GM12878 (cell line): Measurements from ENCODE around the gene MND1. TPM values are rescaled to one million over a fixed set of nuclear protein-coding genes. Genes with fewer than 3 reads are reported as not detected.

Source experiments
- ATAC-seq: fragments of 200-7000 bp; cut with Tn5 transposase; 3 replicates; pipeline ENCODE4 v1.9.1; 2020; ENCODE audit warnings: mild to moderate bottlenecking, moderate library complexity
- BruUV-seq: library from RNA; stranded (reverse); fragments of 400-500 nt; replicated peaks from 2 replicates; lab custom pipeline; 2021; lab: Mats Ljungman, UMichigan
- CTCF ChIA-PET: fragments of 300-600 bp; sonication (Branson Sonifier 250); formaldehyde crosslinking; extraction: SDS; loops from one replicate; lab custom pipeline; 2021; ENCODE audit warnings: inconsistent platforms; lab: Yijun Ruan, JAX
- POLR2A ChIA-PET: fragments of 350-600 bp; formaldehyde crosslinking; extraction: SDS; loops from one replicate; lab custom pipeline; 2021; ENCODE audit warnings: inconsistent platforms; lab: Charles Lee
- RAD21 ChIA-PET: fragments of 300-600 bp; sonication (Branson Sonifier 250); formaldehyde crosslinking; loops from one replicate; lab custom pipeline; 2023; ENCODE audit warnings: antibody characterized with exemption; ENCODE audit not compliant: unreplicated experiment; lab: Charles Lee
- SMC1A ChIA-PET: fragments of 300-600 bp; sonication (Branson Sonifier 250); formaldehyde crosslinking; loops from one replicate; lab custom pipeline; 2023; ENCODE audit not compliant: unreplicated experiment, uncharacterized antibody; lab: Charles Lee
- DNase-seq: peaks from one replicate; pipeline ENCODE4 v3.0.0-alpha.2; 2011; ENCODE audit warnings: low read depth, low spot score
- FAIRE-seq: peaks from 3 replicates; lab custom pipeline; 2011; peaks lifted over from hg19 to GRCh38; lab: Jason Lieb, UNC
- H2AFZ ChIP-seq: 2 replicates; pipeline ENCODE4 v1.6.0; 2011; ENCODE audit warnings: low read depth, low read length, control low read depth; ENCODE audit not compliant: control insufficient read depth
- H3K27ac ChIP-seq: 2 replicates; pipeline ENCODE4 v1.5.1; 2011; ENCODE audit warnings: control low read depth; ENCODE audit not compliant: control insufficient read depth, insufficient read depth
- H3K27me3 ChIP-seq, 2 experiments: replicated peaks in 1 of 2; 2 replicates each; pipeline versions ENCODE4 v1.6.0 to v1.6.1; 2011; ENCODE audit warnings: low read length in 1 of 2; ENCODE audit not compliant: control insufficient read depth in 2 of 2, insufficient read depth in 2 of 2
- H3K36me3 ChIP-seq, 2 experiments: 2 replicates each; pipeline ENCODE4 v1.5.1; 2011; ENCODE audit warnings: low read length in 1 of 2; ENCODE audit not compliant: control insufficient read depth in 2 of 2, insufficient read depth in 2 of 2
- H3K4me1 ChIP-seq: 2 replicates; pipeline ENCODE4 v1.6.1; 2011; ENCODE audit warnings: mild to moderate bottlenecking, low read length, moderate library complexity, mixed read lengths; ENCODE audit not compliant: control insufficient read depth, insufficient read depth
- H3K4me2 ChIP-seq: 2 replicates; pipeline ENCODE4 v1.6.0; 2011; ENCODE audit warnings: control low read depth; ENCODE audit not compliant: control insufficient read depth, insufficient read depth
- H3K4me3 ChIP-seq: fragments of 200-600 bp; sonication (generic); 2 replicates; pipeline ENCODE4 v1.5.1; 2016
- H3K79me2 ChIP-seq: 2 replicates; pipeline ENCODE4 v1.6.0; 2011; ENCODE audit warnings: low read length; ENCODE audit not compliant: control insufficient read depth, insufficient read depth
- H3K9ac ChIP-seq: 2 replicates; pipeline ENCODE4 v1.8.0; 2011; ENCODE audit warnings: low read length, control low read depth, mixed read lengths; ENCODE audit not compliant: control insufficient read depth, insufficient read depth
- H3K9me3 ChIP-seq: replicated peaks from 3 replicates; pipeline ENCODE4 v1.5.1; 2011; ENCODE audit warnings: mild to moderate bottlenecking, low read length; ENCODE audit not compliant: control insufficient read depth, insufficient read depth
- H4K20me1 ChIP-seq: 2 replicates; pipeline ENCODE4 v1.6.0; 2011; ENCODE audit not compliant: control insufficient read depth, insufficient read depth
- CEBPB ChIP-seq, 2 experiments: fragments of 150-350 bp in 1 of 2; IDR thresholded peaks; 2 replicates each; pipeline ENCODE4 v1.6.1; 2012 to 2014; ENCODE audit warnings: low read depth in 2 of 2, low read length in 2 of 2, borderline replicate concordance in 1 of 2, inconsistent platforms in 1 of 2
- CHD2 ChIP-seq: IDR thresholded peaks from 2 replicates; pipeline ENCODE4 v1.6.1; 2011; ENCODE audit warnings: low read depth, low read length, improper control_type of control experiment, borderline replicate concordance
- CREB1 ChIP-seq: IDR thresholded peaks from 2 replicates; pipeline ENCODE4 v1.6.1; 2012; ENCODE audit warnings: low read depth, mild to moderate bottlenecking, inconsistent platforms
- CREM ChIP-seq: IDR thresholded peaks from 2 replicates; pipeline ENCODE4 v1.6.1; 2014; ENCODE audit warnings: antibody characterized with exemption, low read depth
- FOXK2 ChIP-seq: fragments of 450-650 bp; IDR thresholded peaks from 2 replicates; pipeline ENCODE4 v1.6.1; 2017; ENCODE audit warnings: mild to moderate bottlenecking, moderate library complexity
- GATAD2B ChIP-seq: fragments of 450-650 bp; conservative IDR thresholded peaks from 2 replicates; pipeline ENCODE4 v1.6.1; 2017; ENCODE audit warnings: low read depth, mild to moderate bottlenecking, moderate library complexity
- HDAC2 ChIP-seq: fragments of 200-600 bp; sonication (generic); IDR thresholded peaks from 2 replicates; pipeline ENCODE4 v1.6.1; 2017
- MEF2A ChIP-seq: IDR thresholded peaks from 2 replicates; pipeline ENCODE4 v1.6.1; 2011; ENCODE audit warnings: low read depth, mild to moderate bottlenecking, low read length, moderate library complexity; ENCODE audit not compliant: insufficient read depth
- MTA2 ChIP-seq: fragments of 450-650 bp; IDR thresholded peaks from 2 replicates; pipeline ENCODE4 v1.6.1; 2016; ENCODE audit warnings: low read depth, mild to moderate bottlenecking, moderate library complexity
- NR2C1 ChIP-seq: fragments of 450-650 bp; IDR thresholded peaks from 2 replicates; pipeline ENCODE4 v1.6.1; 2017; ENCODE audit warnings: antibody characterized with exemption, mild to moderate bottlenecking, moderate library complexity
- NR2F1 ChIP-seq: fragments of 450-650 bp; conservative IDR thresholded peaks from 2 replicates; pipeline ENCODE4 v1.6.1; 2017; ENCODE audit warnings: mild to moderate bottlenecking
- PAX5 ChIP-seq: IDR thresholded peaks from 2 replicates; pipeline ENCODE4 v1.6.1; 2011; ENCODE audit warnings: low read depth, low read length, borderline replicate concordance
- PAX8 ChIP-seq: fragments of 450-650 bp; IDR thresholded peaks from 2 replicates; pipeline ENCODE4 v1.6.1; 2017; ENCODE audit warnings: mild to moderate bottlenecking, moderate library complexity
- STAT1 ChIP-seq: fragments of 450-650 bp; conservative IDR thresholded peaks from 2 replicates; pipeline ENCODE4 v1.6.1; 2014; ENCODE audit warnings: antibody characterized with exemption, mild to moderate bottlenecking
- TCF7 ChIP-seq: IDR thresholded peaks from 2 replicates; pipeline ENCODE4 v1.6.1; 2014; ENCODE audit warnings: antibody characterized with exemption, borderline replicate concordance
- ZNF24 ChIP-seq: fragments of 450-650 bp; IDR thresholded peaks from 2 replicates; pipeline ENCODE4 v1.6.1; 2017; ENCODE audit warnings: antibody characterized with exemption, mild to moderate bottlenecking
- ZZZ3 ChIP-seq: IDR thresholded peaks from 2 replicates; pipeline ENCODE4 v1.6.1; 2011; ENCODE audit warnings: low read depth; ENCODE audit not compliant: control insufficient read depth, insufficient read length
- WGBS: methylation state at CpG from one replicate; pipeline ENCODE4 v1.1.6; 2016; ENCODE audit warnings: low lambda C conversion rate; ENCODE audit not compliant: insufficient replicate concordance, insufficient coverage; ENCODE audit errors: missing lambda C conversion rate; 5-methylcytosine and 5-hydroxymethylcytosine counted together
- in situ Hi-C: fragments of 300-500 bp; cut with MboI; formaldehyde crosslinking; loops from 9 replicates; pipeline ENCODE4 v1.14.3; 2018; ENCODE audit warnings: mixed read lengths
- intact Hi-C: fragments of 100-400 bp; cut with micrococcal nuclease; formaldehyde crosslinking; loops from one replicate; pipeline ENCODE4 v1.14.2; 2022; ENCODE audit not compliant: unreplicated experiment
- polyA plus RNA-seq, 11 experiments: library from polyadenylated mRNA; depleted of rRNA in 4 of 11; unstranded in 6 of 11; stranded (reverse) in 5 of 11; fragments of >200 nt; fragmentation: Nextera tagmentation in 4 of 11; fragmentation: Illumina TruSeq in 1 of 11; extraction: Ambion mirVana in 4 of 11; extraction: Trizol in 1 of 11; gene quantifications; 1 replicate in 1 of 11; 2 replicates in 10 of 11; pipeline versions ENCODE4 v1.2.1 to v1.2.3, GENCODE V29; 2011 to 2016; ENCODE audit warnings: inconsistent platforms in 2 of 11, missing spikeins in 2 of 11, low read depth in 1 of 11
- total RNA-seq, 4 experiments: library from RNA; depleted of rRNA in 3 of 4; stranded (reverse); fragments of >200 nt in 3 of 4; fragmentation: Illumina TruSeq in 1 of 4; extraction: Trizol in 1 of 4; gene quantifications; 2 replicates each; pipeline versions ENCODE4 v1.2.1 to v1.2.3, GENCODE V29; 2013 to 2021
- TF ChIP-seq, protein P1 (sequence below): fragments of 450-650 bp; IDR thresholded peaks from 2 replicates; pipeline ENCODE4 v1.6.1; 2018; ENCODE audit warnings: mild to moderate bottlenecking, low read depth, moderate library complexity; ENCODE audit not compliant: partially characterized antibody
- TF ChIP-seq, protein P2 (sequence below): fragments of 450-650 bp; IDR thresholded peaks from 2 replicates; pipeline ENCODE4 v1.6.1; 2017; ENCODE audit warnings: low read depth, mild to moderate bottlenecking, moderate library complexity
- TF ChIP-seq, protein P3 (sequence below): fragments of 450-650 bp; IDR thresholded peaks from 2 replicates; pipeline ENCODE4 v1.6.1; 2017; ENCODE audit warnings: mild to moderate bottlenecking

The MND1 gene
- total and polyA plus RNA-seq, 10 of the 15 experiments (the other 5 are each of a cell fraction or from before 2014, with no cell fraction given): 17.7 to 58.1 (median 47.3) TPM

DNA sequence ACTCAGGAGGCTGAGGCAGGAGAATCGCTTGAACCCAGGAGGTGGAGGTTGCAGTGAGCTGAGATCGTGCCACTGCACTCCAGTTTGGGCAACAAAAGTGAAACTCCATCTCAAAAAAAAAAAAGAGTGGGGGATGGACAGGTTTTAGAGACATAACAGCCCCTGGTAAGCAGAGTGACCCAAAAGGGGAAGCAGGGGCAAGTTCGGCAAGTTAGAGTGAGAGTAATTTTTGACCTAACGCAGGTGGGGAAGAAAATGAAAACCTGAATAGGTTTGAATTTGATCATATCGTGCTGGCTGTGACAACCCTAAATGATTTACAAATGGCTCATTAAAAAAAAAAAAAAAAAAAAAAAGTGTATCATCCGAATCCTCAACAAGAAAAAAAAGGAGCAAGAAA, 96.0 kb downstream of the MND1 start:
- no TSS peak for BruUV-seq
- H3K27ac ChIP-seq: peak overlapping the region; percentile 80
- H2AFZ ChIP-seq: no peak overlapping the region; the same call in 1 of the 2 replicates
- ChIA-PET SMC1A (interaction anchor here (2.3 kb wide), 1 partner anchor 95 kb away, joined by 10 read pairs; no protein-coding TSS in a partner anchor), POLR2A (interaction anchor here (1.6 kb wide), 1 partner anchor 28 kb away, joined by 14 read pairs; no protein-coding TSS in a partner anchor), CTCF (interaction anchor here (2.4 kb wide), 1 partner anchor 26 kb away, joined by 18 read pairs; the partner anchor contains the start of gene TMEM131L), RAD21 (interaction anchor here (0.7 to 4.5 kb wide), 3 partner anchors 27 to 174 kb away, joined by 3 to 65 read pairs (median 5); partner anchors contain the start of gene TMEM131L)
- no peaks in the 10 kb centered on the region for H3K27me3 ChIP-seq
- DNase-seq (peak; percentile 44), FAIRE-seq (no peak), ATAC-seq (peak; percentile 63)
- WGBS: 0% methylated on average over 5 of the region's 6 CpGs
- H3K4me1 ChIP-seq: peaks cover 28% of the 10 kb centered on the region
- H3K9ac ChIP-seq: peak overlapping the region; percentile 38; the same call in 1 of the 2 replicates
- H3K36me3 ChIP-seq: no peaks in the 10 kb centered on the region
- no peaks in the 10 kb centered on the region for H3K9me3 ChIP-seq
- in situ Hi-C loops: no loop called here
- no peaks in the 10 kb centered on the region for H4K20me1 ChIP-seq
- peaks cover 1% of the 10 kb centered on the region; the same call in 1 of the 2 replicates for H3K79me2 ChIP-seq
- peak overlapping the region; percentile 49; the same call in 1 of the 2 replicates for H3K4me3 ChIP-seq
- intact Hi-C loops: loop anchor here (1.0 kb wide), 1 partner anchor 27 kb away; no protein-coding TSS in a partner anchor
- peak overlapping the region; percentile 82 for H3K4me2 ChIP-seq
- TF ChIP-seq STAT1 (no peak), CEBPB (IDR thresholded peaks at IDR 0.05; ENCODE audit: borderline replicate concordance in 1 of 2, low read depth in 2 of 2, low read length in 2 of 2) (no peak), CREB1 (no peak), FOXK2 (no peak), TCF7 (no peak), MEF2A (no peak), MTA2 (0 out of 2 replicates have a peak, but pooled peaks have one; percentile 8), CREM (0 out of 2 replicates have a peak, but pooled peaks have one; percentile 27), PAX5 (no peak), NR2F1 (0 out of 2 replicates have a peak, but pooled peaks have one; percentile 15), HDAC2 (no peak), CHD2 (no peak), ZZZ3 (no peak), ZNF24 (no peak), NR2C1 (no peak), PAX8 (no peak), GATAD2B (no peak)
- TF ChIP-seq, protein P1, sequence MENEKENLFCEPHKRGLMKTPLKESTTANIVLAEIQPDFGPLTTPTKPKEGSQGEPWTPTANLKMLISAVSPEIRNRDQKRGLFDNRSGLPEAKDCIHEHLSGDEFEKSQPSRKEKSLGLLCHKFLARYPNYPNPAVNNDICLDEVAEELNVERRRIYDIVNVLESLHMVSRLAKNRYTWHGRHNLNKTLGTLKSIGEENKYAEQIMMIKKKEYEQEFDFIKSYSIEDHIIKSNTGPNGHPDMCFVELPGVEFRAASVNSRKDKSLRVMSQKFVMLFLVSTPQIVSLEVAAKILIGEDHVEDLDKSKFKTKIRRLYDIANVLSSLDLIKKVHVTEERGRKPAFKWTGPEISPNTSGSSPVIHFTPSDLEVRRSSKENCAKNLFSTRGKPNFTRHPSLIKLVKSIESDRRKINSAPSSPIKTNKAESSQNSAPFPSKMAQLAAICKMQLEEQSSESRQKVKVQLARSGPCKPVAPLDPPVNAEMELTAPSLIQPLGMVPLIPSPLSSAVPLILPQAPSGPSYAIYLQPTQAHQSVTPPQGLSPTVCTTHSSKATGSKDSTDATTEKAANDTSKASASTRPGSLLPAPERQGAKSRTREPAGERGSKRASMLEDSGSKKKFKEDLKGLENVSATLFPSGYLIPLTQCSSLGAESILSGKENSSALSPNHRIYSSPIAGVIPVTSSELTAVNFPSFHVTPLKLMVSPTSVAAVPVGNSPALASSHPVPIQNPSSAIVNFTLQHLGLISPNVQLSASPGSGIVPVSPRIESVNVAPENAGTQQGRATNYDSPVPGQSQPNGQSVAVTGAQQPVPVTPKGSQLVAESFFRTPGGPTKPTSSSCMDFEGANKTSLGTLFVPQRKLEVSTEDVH: no peak
- TF ChIP-seq, protein P2, sequence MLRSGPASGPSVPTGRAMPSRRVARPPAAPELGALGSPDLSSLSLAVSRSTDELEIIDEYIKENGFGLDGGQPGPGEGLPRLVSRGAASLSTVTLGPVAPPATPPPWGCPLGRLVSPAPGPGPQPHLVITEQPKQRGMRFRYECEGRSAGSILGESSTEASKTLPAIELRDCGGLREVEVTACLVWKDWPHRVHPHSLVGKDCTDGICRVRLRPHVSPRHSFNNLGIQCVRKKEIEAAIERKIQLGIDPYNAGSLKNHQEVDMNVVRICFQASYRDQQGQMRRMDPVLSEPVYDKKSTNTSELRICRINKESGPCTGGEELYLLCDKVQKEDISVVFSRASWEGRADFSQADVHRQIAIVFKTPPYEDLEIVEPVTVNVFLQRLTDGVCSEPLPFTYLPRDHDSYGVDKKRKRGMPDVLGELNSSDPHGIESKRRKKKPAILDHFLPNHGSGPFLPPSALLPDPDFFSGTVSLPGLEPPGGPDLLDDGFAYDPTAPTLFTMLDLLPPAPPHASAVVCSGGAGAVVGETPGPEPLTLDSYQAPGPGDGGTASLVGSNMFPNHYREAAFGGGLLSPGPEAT: 0 out of 2 replicates have a peak, but pooled peaks have one; percentile 17
- TF ChIP-seq, protein P3, sequence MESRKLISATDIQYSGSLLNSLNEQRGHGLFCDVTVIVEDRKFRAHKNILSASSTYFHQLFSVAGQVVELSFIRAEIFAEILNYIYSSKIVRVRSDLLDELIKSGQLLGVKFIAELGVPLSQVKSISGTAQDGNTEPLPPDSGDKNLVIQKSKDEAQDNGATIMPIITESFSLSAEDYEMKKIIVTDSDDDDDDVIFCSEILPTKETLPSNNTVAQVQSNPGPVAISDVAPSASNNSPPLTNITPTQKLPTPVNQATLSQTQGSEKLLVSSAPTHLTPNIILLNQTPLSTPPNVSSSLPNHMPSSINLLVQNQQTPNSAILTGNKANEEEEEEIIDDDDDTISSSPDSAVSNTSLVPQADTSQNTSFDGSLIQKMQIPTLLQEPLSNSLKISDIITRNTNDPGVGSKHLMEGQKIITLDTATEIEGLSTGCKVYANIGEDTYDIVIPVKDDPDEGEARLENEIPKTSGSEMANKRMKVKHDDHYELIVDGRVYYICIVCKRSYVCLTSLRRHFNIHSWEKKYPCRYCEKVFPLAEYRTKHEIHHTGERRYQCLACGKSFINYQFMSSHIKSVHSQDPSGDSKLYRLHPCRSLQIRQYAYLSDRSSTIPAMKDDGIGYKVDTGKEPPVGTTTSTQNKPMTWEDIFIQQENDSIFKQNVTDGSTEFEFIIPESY: no peak
